Naive thymus-derived CD8-positive, alpha-beta T cell (primary cell): Measurements from ENCODE around the gene MAML2. TPM values are rescaled to one million over a fixed set of nuclear protein-coding genes. Genes with fewer than 3 reads are reported as not detected.

Experiments used
- ATAC-seq, 2 donors: fragments of 150-1000 bp; cut with Tn5 transposase in 1 of 2; sonication (Bioruptor Pico), chemical (Tn5 transposase) in 1 of 2; 1 replicate in 1 of 2; 2 replicates in 1 of 2; pipeline ENCODE4 v1.10.0; 2021; ENCODE audit warnings: mild to moderate bottlenecking in 2 of 2, moderate library complexity in 2 of 2
- POLR2A ChIA-PET: fragments of 350-600 bp; sonication (Branson Sonifier 250); formaldehyde crosslinking; loops from one replicate; lab custom pipeline; 2021; ENCODE audit warnings: antibody characterized with exemption; lab: Charles Lee
- DNase-seq, 10 donors: peaks; one replicate each; pipeline versions ENCODE4 v3.0.0 to v3.0.0-alpha.2; 2020 to 2022
- H3K27ac Mint-ChIP-seq, 10 donors: one replicate each; pipeline ENCODE4 v1.8.0; 2020 to 2022; ENCODE audit warnings: mild to moderate bottlenecking in 10 of 10, mixed read lengths in 10 of 10, moderate library complexity in 4 of 10, inconsistent platforms in 1 of 10
- H3K27me3 Mint-ChIP-seq, 5 donors: one replicate each; pipeline ENCODE4 v1.8.0; 2021 to 2022; ENCODE audit warnings: mixed read lengths in 5 of 5
- H3K36me3 Mint-ChIP-seq, 3 donors: one replicate each; pipeline ENCODE4 v1.8.0; 2020 to 2022; ENCODE audit warnings: mixed read lengths in 3 of 3, mild to moderate bottlenecking in 2 of 3, inconsistent platforms in 1 of 3
- H3K4me1 Mint-ChIP-seq, 4 donors: one replicate each; pipeline ENCODE4 v1.8.0; 2021 to 2022; ENCODE audit warnings: mixed read lengths in 4 of 4
- H3K4me3 Mint-ChIP-seq, 10 donors: one replicate each; pipeline ENCODE4 v1.8.0; 2020 to 2022; ENCODE audit warnings: mild to moderate bottlenecking in 10 of 10, mixed read lengths in 10 of 10, moderate library complexity in 6 of 10, inconsistent platforms in 1 of 10
- H3K9me3 Mint-ChIP-seq, 9 donors: one replicate each; pipeline ENCODE4 v1.8.0; 2020 to 2022; ENCODE audit warnings: mixed read lengths in 9 of 9, mild to moderate bottlenecking in 3 of 9, inconsistent platforms in 1 of 9, moderate library complexity in 1 of 9
- polyA plus RNA-seq, 3 donors: library from polyadenylated mRNA; unstranded; fragments of 300-500 nt; fragmentation: Illumina TruSeq; gene quantifications; one replicate each; pipeline ENCODE4 v1.2.3, GENCODE V29; 2021
- total RNA-seq, 8 experiments: library from RNA in 2 of 8; stranded (reverse) in 2 of 8; gene quantifications; one replicate each; pipeline ENCODE4 v1.2.3 and lab custom pipeline; 2021 to 2026

MAML2 gene
- total and polyA plus RNA-seq, 5 experiments from 2014 or later = 6.6 to 68.5 (median 33.0) TPM

- Mint-ChIP-seq H3K36me3 (peaks cover 0 to 30% (median 16%) of the 10 kb centered on the region in 3 donors), H3K4me1 (peaks cover 43 to 85% (median 77%) of the 10 kb centered on the region in 4 donors), H3K27ac (peak overlapping the region in 2 of 10 donors; percentile 67 to 81), H3K4me3 (peak overlapping the region in 1 of 10 donors; percentile 4), H3K27me3 (no peaks in the 10 kb centered on the region), H3K9me3 (no peaks in the 10 kb centered on the region)
- DNase-seq (no peak), ATAC-seq (no peak)
- POLR2A ChIA-PET = interaction anchor here (0.7 kb wide), 1 partner anchor 46 kb away, joined by 3 read pairs; no protein-coding TSS in a partner anchor
Observed at GRCh38 chr11:96303064-96303463, 39.9 kb downstream of the MAML2 start.

- Mint-ChIP-seq H3K27ac (peak overlapping the region in 4 of 10 donors; percentile 61 to 81 (median 72)), H3K4me3 (no peak overlapping the region), H3K27me3 (no peaks in the 10 kb centered on the region), H3K36me3 (peaks cover 0 to 38% (median 17%) of the 10 kb centered on the region in 3 donors), H3K4me1 (peaks cover 36 to 79% (median 75%) of the 10 kb centered on the region in 4 donors), H3K9me3 (no peaks in the 10 kb centered on the region)
- POLR2A ChIA-PET = interaction anchor here (0.5 kb wide), 1 partner anchor 179 kb away, joined by 3 read pairs; no protein-coding TSS in a partner anchor
- no peak for DNase-seq
- no peak for ATAC-seq
Observed at GRCh38 chr11:96301818-96302217, 41.2 kb downstream of the MAML2 start.

GRCh38 chr11:96299155-96299888 lies 43.7 kb downstream of the MAML2 start:
- H3K9me3 Mint-ChIP-seq = no peaks in the 10 kb centered on the region
- POLR2A ChIA-PET = interaction anchor here (1.5 kb wide), 1 partner anchor 41 kb away, joined by 3 read pairs; no protein-coding TSS in a partner anchor
- peaks cover 43 to 88% (median 80%) of the 10 kb centered on the region in 4 donors for H3K4me1 Mint-ChIP-seq
- H3K27me3 Mint-ChIP-seq = no peaks in the 10 kb centered on the region
- ATAC-seq (no peak), DNase-seq (no peak)
- H3K27ac Mint-ChIP-seq = peak overlapping the region; percentile 40 to 93 (median 76)
- peaks cover 0 to 47% (median 20%) of the 10 kb centered on the region in 3 donors for H3K36me3 Mint-ChIP-seq
- H3K4me3 Mint-ChIP-seq = peak overlapping the region in 3 of 10 donors; percentile 1 to 2 (median 2)

- no peaks in the 10 kb centered on the region for H3K9me3 Mint-ChIP-seq
- H3K27ac Mint-ChIP-seq = peak overlapping the region in 7 of 10 donors; percentile 3 to 83 (median 74)
- peak overlapping the region in 4 of 10 donors; percentile 20 to 72 (median 59) for H3K4me3 Mint-ChIP-seq
- ATAC-seq (no peak), DNase-seq (no peak)
- H3K27me3 Mint-ChIP-seq = no peaks in the 10 kb centered on the region
- peaks cover 39 to 92% (median 84%) of the 10 kb centered on the region in 4 donors for H3K4me1 Mint-ChIP-seq
- H3K36me3 Mint-ChIP-seq = peaks cover 0 to 50% (median 20%) of the 10 kb centered on the region in 3 donors
- POLR2A ChIA-PET = interaction anchor here (0.7 kb wide), 2 partner anchors 26 to 843 kb away, joined by 3 to 4 read pairs; no protein-coding TSS in a partner anchor
Observed at GRCh38 chr11:96295369-96295768, 47.6 kb downstream of the MAML2 start.

GRCh38 chr11:96294289-96294688 lies 48.7 kb downstream of the MAML2 start:
- H3K36me3 Mint-ChIP-seq = peaks cover 0 to 42% (median 13%) of the 10 kb centered on the region in 3 donors
- DNase-seq (no peak), ATAC-seq (no peak)
- H3K27me3 Mint-ChIP-seq = no peaks in the 10 kb centered on the region
- peaks cover 31 to 92% (median 84%) of the 10 kb centered on the region in 4 donors for H3K4me1 Mint-ChIP-seq
- POLR2A ChIA-PET = interaction anchor here (0.6 to 0.8 kb wide), 2 partner anchors 28 to 39 kb away, joined by 3 to 5 read pairs; no protein-coding TSS in a partner anchor
- H3K4me3 Mint-ChIP-seq = peak overlapping the region in 9 of 10 donors; percentile 20 to 74 (median 59)
- H3K27ac Mint-ChIP-seq = peak overlapping the region in 9 of 10 donors; percentile 3 to 86 (median 34)
- no peaks in the 10 kb centered on the region for H3K9me3 Mint-ChIP-seq

GRCh38 chr11:96293598-96294021 lies 49.4 kb downstream of the MAML2 start:
- H3K27ac Mint-ChIP-seq = peak overlapping the region; percentile 2 to 86 (median 40)
- peak overlapping the region in 9 of 10 donors; percentile 25 to 74 (median 64) for H3K4me3 Mint-ChIP-seq
- DNase-seq (peak in 2 of 10 donors; percentile 15 to 29), ATAC-seq (peak; percentile 70 to 77)
- H3K27me3 Mint-ChIP-seq = no peaks in the 10 kb centered on the region
- no peaks in the 10 kb centered on the region for H3K9me3 Mint-ChIP-seq
- H3K36me3 Mint-ChIP-seq = peaks cover 0 to 36% (median 11%) of the 10 kb centered on the region in 3 donors
- POLR2A ChIA-PET = interaction anchor here (0.5 to 0.8 kb wide), 2 partner anchors 27 to 42 kb away, joined by 3 to 5 read pairs; no protein-coding TSS in a partner anchor
- H3K4me1 Mint-ChIP-seq = peaks cover 29 to 93% (median 84%) of the 10 kb centered on the region in 4 donors

GRCh38 chr11:96293109-96293508 lies 49.9 kb downstream of the MAML2 start:
- POLR2A ChIA-PET = no interaction called here
- H3K4me3 Mint-ChIP-seq = peak overlapping the region in 8 of 10 donors; percentile 54 to 74 (median 65)
- DNase-seq (no peak), ATAC-seq (peak; percentile 10)
- peaks cover 0 to 36% (median 8%) of the 10 kb centered on the region in 3 donors for H3K36me3 Mint-ChIP-seq
- peaks cover 26 to 92% (median 83%) of the 10 kb centered on the region in 4 donors for H3K4me1 Mint-ChIP-seq
- H3K27ac Mint-ChIP-seq = peak overlapping the region in 9 of 10 donors; percentile 3 to 86 (median 48)
- no peaks in the 10 kb centered on the region for H3K27me3 Mint-ChIP-seq
- H3K9me3 Mint-ChIP-seq = no peaks in the 10 kb centered on the region

- POLR2A ChIA-PET = no interaction called here
- Mint-ChIP-seq H3K9me3 (no peaks in the 10 kb centered on the region), H3K4me3 (peak overlapping the region in 3 of 10 donors; percentile 0 to 72 (median 20)), H3K27ac (peak overlapping the region in 3 of 10 donors; percentile 5 to 82 (median 10)), H3K4me1 (peaks cover 30 to 92% (median 84%) of the 10 kb centered on the region in 4 donors), H3K27me3 (no peaks in the 10 kb centered on the region), H3K36me3 (peaks cover 0 to 37% (median 9%) of the 10 kb centered on the region in 3 donors)
- ATAC-seq (peak in 1 of 2 donors; percentile 32), DNase-seq (no peak)
Observed at GRCh38 chr11:96292291-96293010, 50.5 kb downstream of the MAML2 start.

- H3K27ac Mint-ChIP-seq = peak overlapping the region in 5 of 10 donors; percentile 9 to 52 (median 14)
- peaks cover 0 to 4% (median 0%) of the 10 kb centered on the region in 9 donors for H3K9me3 Mint-ChIP-seq
- POLR2A ChIA-PET = interaction anchor here (0.8 kb wide), 1 partner anchor 14 kb away, joined by 4 read pairs; no protein-coding TSS in a partner anchor
- peaks cover 3 to 31% (median 16%) of the 10 kb centered on the region in 3 donors for H3K36me3 Mint-ChIP-seq
- H3K4me3 Mint-ChIP-seq = peak overlapping the region in 1 of 10 donors; percentile 30
- no peak for DNase-seq
- H3K27me3 Mint-ChIP-seq = no peaks in the 10 kb centered on the region
- ATAC-seq = no peak
- peaks cover 31 to 87% (median 82%) of the 10 kb centered on the region in 4 donors for H3K4me1 Mint-ChIP-seq
Observed at GRCh38 chr11:96290631-96291030, 52.4 kb downstream of the MAML2 start.

GRCh38 chr11:96290031-96290430 lies 53.0 kb downstream of the MAML2 start:
- H3K4me1 Mint-ChIP-seq = peaks cover 36 to 87% (median 83%) of the 10 kb centered on the region in 4 donors
- peak overlapping the region in 5 of 10 donors; percentile 29 to 83 (median 38) for H3K27ac Mint-ChIP-seq
- no peaks in the 10 kb centered on the region for H3K27me3 Mint-ChIP-seq
- no peak for ATAC-seq
- POLR2A ChIA-PET = no interaction called here
- peaks cover 3 to 33% (median 19%) of the 10 kb centered on the region in 3 donors for H3K36me3 Mint-ChIP-seq
- peak overlapping the region in 2 of 10 donors; percentile 0 to 22 for H3K4me3 Mint-ChIP-seq
- H3K9me3 Mint-ChIP-seq = peaks cover 0 to 4% (median 0%) of the 10 kb centered on the region in 9 donors
- no peak for DNase-seq

- Mint-ChIP-seq H3K4me3 (peak overlapping the region in 4 of 10 donors; percentile 8 to 49 (median 24)), H3K27me3 (no peaks in the 10 kb centered on the region), H3K27ac (peak overlapping the region in 5 of 10 donors; percentile 5 to 51 (median 44)), H3K36me3 (peaks cover 3 to 33% (median 19%) of the 10 kb centered on the region in 3 donors), H3K9me3 (peaks cover 0 to 4% (median 0%) of the 10 kb centered on the region in 9 donors), H3K4me1 (peaks cover 36 to 87% (median 83%) of the 10 kb centered on the region in 4 donors)
- DNase-seq = no peak
- POLR2A ChIA-PET = no interaction called here
- peak in 1 of 2 donors; percentile 18 for ATAC-seq
Observed at GRCh38 chr11:96288915-96289314, 54.1 kb downstream of the MAML2 start.
